GM13976 (cell line): Measurements from ENCODE around the gene CFAP54.

Experiments used
- DNase-seq: peaks from one replicate; pipeline ENCODE4 v3.0.0; 2012; ENCODE audit warnings: low spot score
- in situ Hi-C: fragments of 300-500 bp; cut with MboI; formaldehyde crosslinking; loops from one replicate; pipeline ENCODE4 v1.12.0; 2022; ENCODE audit warnings: low sequenced_read_pairs, mixed read lengths, inconsistent platforms; ENCODE audit not compliant: unreplicated experiment
- TF ChIP-seq, protein P1 (sequence below): IDR thresholded peaks from 2 replicates; pipeline ENCODE4 v1.5.1; 2012; ENCODE audit warnings: borderline replicate concordance, mild to moderate bottlenecking; ENCODE audit not compliant: insufficient read depth; ENCODE audit errors: extremely low read depth, missing control alignments, control extremely low read depth

CFAP54 gene

DNA sequence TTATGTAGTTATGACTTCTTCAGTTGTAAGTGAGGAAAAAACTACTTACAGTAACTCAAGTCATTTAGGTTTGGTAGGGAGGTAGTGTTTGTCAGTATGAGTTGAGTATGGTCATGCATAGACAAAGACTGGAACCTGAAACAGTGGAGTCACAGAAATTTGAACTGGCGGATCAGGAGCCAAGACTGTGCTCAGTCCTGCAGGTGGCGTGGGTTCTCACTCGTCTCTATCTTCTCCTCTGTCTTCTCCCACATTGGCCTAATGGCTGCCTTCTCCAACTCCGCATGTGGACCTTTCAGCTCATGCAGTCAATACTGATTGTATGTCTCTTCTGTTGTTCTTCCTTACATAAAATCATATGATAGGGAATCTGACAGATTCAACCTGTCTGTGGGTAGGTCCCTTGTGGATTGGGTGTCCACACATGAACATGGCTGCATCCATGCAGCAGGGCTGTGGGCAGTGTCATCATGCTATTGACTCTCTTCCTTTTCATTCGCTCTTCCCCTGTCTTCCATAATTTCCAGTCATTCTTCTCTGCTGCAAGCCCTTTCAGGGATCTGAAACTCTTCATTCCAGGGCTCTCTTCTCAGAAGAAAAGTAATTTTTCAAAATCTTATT, 338.9 kb downstream of the CFAP54 start:
- TF ChIP-seq, protein P1, sequence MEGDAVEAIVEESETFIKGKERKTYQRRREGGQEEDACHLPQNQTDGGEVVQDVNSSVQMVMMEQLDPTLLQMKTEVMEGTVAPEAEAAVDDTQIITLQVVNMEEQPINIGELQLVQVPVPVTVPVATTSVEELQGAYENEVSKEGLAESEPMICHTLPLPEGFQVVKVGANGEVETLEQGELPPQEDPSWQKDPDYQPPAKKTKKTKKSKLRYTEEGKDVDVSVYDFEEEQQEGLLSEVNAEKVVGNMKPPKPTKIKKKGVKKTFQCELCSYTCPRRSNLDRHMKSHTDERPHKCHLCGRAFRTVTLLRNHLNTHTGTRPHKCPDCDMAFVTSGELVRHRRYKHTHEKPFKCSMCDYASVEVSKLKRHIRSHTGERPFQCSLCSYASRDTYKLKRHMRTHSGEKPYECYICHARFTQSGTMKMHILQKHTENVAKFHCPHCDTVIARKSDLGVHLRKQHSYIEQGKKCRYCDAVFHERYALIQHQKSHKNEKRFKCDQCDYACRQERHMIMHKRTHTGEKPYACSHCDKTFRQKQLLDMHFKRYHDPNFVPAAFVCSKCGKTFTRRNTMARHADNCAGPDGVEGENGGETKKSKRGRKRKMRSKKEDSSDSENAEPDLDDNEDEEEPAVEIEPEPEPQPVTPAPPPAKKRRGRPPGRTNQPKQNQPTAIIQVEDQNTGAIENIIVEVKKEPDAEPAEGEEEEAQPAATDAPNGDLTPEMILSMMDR: no peak
- in situ Hi-C loops: no loop called here
- DNase-seq: no peak

DNA sequence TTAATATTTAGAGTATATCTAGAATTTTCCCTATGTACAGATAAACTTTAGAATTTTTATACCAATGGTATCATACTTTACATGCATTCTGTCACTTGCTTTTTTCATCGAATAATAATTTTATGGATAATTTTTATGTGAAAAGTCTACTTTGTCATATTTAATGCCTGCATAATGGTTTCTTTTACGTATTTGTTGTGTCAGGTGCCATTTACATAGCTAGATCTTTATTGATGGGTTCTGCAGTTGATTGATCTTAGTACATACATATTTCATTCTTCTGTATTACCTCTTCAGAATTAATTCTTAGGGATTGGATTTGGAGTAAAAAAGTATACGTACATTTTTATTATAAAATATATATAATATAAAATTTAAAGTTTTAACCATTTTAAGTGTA, 340.0 kb downstream of the CFAP54 start:
- TF ChIP-seq, protein P1: no peak
- in situ Hi-C loops: no loop called here

DNA sequence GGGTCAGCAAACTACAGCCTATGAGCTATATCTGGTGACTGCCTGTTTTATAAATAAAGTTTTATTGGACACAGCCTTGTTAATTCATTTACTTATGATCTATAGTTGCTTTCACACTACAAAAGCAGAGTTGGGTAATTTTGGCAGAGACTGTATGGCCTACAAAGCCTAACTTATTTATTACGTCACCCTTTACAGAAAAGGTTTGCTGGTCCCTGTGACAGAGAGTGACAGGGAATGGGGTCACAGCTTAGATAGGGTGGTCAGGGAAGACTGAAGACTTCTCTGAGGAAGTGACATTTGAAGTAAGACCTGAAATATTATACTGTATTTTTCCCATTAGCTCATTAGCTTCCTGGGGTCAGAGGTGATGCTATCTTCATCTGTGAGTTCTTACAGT, 342.0 kb downstream of the CFAP54 start:
- TF ChIP-seq, protein P1: no peak
- no peak for DNase-seq
- in situ Hi-C loops: no loop called here

More for the DNA sequence above, 340.0 kb downstream of the CFAP54 start:
- no peak for DNase-seq

DNA sequence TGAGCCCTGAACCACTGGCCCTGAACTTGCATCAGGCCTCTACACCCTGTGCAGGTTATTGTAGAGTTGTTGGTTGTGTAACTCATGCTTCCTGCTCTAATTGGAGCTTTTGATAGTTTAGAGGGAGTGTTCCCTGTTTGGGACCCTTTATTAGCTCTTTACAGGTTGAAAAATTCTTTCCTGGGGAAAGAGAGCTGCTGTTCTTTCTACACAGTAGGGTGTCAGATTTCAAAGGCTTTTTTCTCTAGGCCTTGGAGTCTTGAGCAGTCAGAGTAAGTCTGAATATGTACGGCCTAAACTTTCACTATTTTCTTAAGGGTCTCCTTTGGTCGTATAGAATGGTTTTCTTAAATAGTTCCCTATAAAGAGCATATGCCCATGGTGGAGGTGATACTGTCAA, 356.9 kb downstream of the CFAP54 start:
- in situ Hi-C loops: no loop called here
- no peak for DNase-seq
- TF ChIP-seq, protein P1: no peak

DNA sequence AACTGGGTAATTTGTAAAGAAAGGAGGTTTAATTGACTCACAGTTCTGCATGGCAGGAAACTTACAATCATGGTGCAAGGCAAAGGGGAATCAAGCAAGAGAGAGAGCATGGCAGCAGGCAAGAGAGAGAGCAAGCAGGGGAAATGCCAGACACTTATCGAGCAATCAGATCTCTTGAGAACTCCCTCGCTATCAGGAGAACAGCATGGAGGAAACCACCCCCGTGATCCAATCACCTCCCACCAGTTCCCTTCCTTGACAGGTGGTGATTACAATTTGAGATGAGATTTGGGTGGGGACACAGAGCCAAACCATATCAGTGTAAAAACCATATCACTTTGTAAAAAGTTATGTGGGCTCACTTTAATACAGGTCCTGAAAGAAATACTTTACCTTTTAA, 361.3 kb downstream of the CFAP54 start:
- in situ Hi-C loops: no loop called here
- no peak for DNase-seq
- TF ChIP-seq, protein P1: no peak

DNA sequence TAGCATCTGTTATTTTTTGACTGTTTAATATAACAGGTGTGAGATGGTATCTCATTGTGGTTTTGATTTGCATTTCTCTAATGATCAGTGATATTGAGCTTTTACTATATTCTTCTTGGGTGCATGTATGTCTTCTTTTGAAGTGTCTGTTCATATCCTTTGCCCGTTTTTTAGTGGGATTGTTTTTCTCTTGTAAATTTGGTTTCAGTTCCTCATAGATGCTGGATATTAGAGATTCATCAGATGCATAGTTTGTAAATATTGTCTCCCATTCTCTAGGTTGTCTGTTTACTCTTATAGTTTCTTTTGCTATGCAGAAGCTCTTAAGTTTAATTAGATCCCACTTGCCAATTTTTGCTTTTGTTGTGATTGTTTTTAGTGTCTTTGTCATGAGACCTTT, 368.8 kb downstream of the CFAP54 start:
- no peak for DNase-seq

More for the DNA sequence above, 368.8 kb downstream of the CFAP54 start:
- TF ChIP-seq, protein P1: no peak
- in situ Hi-C loops: no loop called here
